Measurements from ENCODE around the gene COMMD1.
"Not testable (repeated sequence)": the region's sequence is repeated elsewhere in the genome, so short reads cannot be mapped to it uniquely, and the experiment has no call there.

COMMD1 gene

DNA sequence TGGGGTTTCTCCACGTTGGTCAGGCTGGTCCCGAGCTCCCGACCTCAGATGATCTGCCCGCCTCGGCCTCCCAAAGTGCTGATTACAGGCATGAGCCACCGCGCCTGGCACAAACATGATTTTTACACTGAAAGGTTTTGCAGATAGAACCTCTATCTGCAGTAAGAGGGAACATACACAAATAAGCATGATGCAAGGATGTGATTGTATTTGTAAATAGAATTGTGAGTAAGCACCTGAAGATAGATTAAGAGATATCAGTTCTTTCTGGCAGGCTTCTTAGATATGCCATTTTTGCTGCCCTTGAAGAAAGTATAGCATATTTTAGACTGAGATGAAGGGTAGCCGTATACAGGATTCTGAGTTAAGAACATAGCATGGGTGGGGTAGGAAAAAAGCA is 3.6 kb downstream of the COMMD1 start:
- TF ChIP-seq, protein P1, sequence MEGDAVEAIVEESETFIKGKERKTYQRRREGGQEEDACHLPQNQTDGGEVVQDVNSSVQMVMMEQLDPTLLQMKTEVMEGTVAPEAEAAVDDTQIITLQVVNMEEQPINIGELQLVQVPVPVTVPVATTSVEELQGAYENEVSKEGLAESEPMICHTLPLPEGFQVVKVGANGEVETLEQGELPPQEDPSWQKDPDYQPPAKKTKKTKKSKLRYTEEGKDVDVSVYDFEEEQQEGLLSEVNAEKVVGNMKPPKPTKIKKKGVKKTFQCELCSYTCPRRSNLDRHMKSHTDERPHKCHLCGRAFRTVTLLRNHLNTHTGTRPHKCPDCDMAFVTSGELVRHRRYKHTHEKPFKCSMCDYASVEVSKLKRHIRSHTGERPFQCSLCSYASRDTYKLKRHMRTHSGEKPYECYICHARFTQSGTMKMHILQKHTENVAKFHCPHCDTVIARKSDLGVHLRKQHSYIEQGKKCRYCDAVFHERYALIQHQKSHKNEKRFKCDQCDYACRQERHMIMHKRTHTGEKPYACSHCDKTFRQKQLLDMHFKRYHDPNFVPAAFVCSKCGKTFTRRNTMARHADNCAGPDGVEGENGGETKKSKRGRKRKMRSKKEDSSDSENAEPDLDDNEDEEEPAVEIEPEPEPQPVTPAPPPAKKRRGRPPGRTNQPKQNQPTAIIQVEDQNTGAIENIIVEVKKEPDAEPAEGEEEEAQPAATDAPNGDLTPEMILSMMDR (conservative IDR thresholded peaks at IDR 0.05): no peak
- no peak overlapping the region for H3K27ac ChIP-seq

DNA sequence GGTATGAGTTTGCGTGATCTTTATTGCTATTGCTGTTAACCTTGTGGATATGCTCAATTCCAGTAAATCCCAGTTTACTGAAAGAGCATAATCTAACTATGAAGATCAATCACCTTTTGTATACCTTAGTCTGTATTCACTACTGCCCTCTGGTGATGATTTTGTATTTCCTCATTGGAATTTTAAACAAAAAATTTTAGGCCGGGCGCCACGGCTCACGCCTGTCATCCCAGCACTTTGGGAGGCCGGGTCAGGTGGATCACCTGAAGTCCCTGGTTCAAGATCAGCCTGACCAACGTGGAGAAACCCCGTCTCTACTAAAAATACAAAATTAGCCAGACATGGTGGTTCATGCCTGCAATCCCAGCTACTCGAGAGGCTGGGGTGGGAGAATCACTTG is 5.1 kb downstream of the COMMD1 start:
- H3K27ac ChIP-seq: no peak overlapping the region
- TF ChIP-seq, protein P1 (conservative IDR thresholded peaks at IDR 0.05): peak; percentile 49

DNA sequence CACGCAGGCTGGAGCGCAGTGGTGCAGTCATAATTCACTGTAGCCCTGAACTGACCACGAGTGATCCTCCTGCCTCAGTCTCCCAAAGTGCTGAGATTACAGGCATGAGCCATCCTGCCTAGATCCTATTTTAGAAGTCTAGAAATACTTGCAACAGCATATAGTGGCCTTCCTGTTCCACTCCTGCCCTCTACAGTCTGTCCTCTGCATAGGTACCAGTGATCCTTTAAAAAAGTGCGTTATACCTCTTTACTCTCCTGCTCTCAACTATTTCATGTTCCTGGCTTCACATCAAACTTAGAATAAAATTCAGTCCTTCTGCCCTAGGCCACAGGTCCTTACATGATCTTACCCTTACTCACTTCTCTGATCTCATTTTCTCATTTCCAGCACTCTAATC is 6.0 kb downstream of the COMMD1 start:
- TF ChIP-seq, protein P1 (conservative IDR thresholded peaks at IDR 0.05): no peak
- no peak overlapping the region for H3K27ac ChIP-seq

DNA sequence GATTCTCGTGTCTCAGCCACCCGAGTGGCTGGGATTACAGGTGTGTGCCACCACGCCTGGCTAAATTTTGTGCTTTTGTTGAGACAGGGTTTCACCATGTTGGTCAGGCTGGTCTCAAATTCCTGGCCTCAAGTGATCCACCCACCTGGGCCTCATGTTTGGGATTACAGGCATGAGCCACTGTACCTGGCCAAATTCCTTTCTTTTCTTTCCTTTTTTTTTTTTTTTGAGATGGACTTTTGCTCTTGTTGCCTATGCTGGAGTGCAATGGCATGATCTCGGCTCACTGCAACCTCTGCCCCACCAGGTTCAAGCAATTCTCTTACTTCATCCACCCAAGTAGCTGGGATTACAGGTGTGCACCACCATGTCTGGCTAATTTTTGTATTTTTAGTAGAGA is 9.3 kb downstream of the COMMD1 start:
- H3K27ac ChIP-seq: not testable (repeated sequence)

DNA sequence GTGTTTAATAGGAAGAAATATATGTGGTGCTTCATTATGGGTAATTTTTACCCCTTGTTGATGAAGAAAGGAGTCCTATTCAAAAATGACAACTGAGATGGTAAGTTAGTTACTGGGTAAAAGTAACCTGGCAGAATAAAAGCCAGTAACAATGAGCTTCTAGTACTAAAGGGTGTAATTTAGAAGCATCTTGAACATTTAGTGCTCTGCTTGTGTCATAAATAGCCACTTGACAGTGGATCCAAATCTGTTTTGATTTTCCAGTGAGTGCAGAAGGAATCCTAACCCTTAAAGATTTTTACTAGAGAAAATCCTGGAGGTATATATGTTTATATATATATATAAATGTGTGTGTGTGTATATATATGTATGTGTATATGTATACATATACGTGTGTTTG is 15.1 kb downstream of the COMMD1 start:
- TF ChIP-seq, protein P1 (conservative IDR thresholded peaks at IDR 0.05): no peak
- peak overlapping the region; percentile 64; the same call in 1 of the 2 replicates for H3K27ac ChIP-seq

DNA sequence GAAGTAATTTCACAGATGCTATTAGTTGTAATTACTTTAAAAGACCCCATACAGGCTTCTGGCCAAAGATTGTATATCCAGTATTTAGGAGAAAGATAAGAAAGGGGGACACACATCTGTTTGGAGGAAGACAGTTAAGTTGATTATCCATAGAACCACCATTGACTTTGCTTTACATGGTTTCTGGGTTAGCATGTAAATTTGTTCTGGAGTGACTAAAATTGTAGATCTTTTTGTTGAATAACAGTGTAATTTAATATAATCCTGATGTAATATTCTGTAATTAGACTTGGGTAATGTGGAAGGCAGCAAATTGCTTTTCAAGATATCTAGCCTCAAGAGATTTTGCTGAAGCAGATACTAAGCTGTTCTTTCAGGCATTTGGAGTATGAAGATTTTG is 17.2 kb downstream of the COMMD1 start:
- no peak overlapping the region for H3K27ac ChIP-seq
- TF ChIP-seq, protein P1 (conservative IDR thresholded peaks at IDR 0.05): no peak

DNA sequence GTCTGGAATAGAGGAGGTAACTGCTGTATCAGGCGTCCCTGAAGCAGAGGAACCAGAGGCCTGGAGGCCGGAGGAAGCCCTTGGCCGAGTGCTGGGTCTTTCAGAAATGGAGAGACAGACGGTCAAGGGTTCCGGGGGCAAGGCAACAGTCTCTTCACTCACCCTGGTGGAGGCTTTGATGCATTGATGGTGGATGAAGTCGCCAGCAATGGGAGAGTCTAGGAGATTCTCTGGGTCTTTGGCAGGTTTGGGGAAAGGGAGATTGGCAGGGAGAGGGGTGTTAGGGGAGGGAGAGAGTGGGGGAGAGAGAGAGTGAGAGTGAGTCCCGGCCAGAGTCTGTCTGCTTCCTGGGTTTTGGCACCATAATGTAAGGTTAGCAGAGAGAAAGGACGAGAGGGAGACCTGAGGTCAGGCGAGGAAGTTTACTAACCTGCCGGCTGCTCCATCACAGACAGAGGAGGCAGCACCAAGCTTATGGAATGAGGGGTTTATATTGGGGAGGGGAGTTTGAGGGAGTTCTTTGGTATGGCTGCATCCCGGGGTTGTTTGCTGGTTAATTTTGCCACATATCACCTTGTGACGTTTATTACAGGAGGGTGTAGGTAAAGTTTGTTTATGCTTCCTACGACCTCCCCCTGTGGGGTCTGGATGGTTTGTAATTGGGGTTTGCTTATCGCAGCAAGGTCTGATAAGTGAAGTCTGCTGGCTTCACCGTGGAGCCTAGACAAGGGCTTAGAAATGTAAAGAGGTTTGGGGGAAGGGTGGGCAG is 19.6 kb downstream of the COMMD1 start:
- H3K27ac ChIP-seq: no peak overlapping the region
- TF ChIP-seq, protein P1 (conservative IDR thresholded peaks at IDR 0.05): no peak
